KMS-11 (cell line): ENCODE data around the gene HOXA4.

ENCODE experiments used
- H2AFZ ChIP-seq: fragments of 200-600 bp; sonication (generic); 2 replicates; pipeline ENCODE4 v1.6.1; 2016; ENCODE audit warnings: antibody characterized with exemption, mixed run types, low read depth
- H3K27ac ChIP-seq: fragments of 200-600 bp; sonication (generic); 2 replicates; pipeline ENCODE4 v1.6.1; 2016; ENCODE audit warnings: mild to moderate bottlenecking, mixed run types
- H3K27me3 ChIP-seq: fragments of 200-600 bp; sonication (generic); 2 replicates; pipeline ENCODE4 v1.6.1; 2017; ENCODE audit warnings: mild to moderate bottlenecking, low read depth, mixed run types, moderate library complexity; ENCODE audit not compliant: insufficient read depth
- H3K36me3 ChIP-seq: fragments of 200-600 bp; sonication (generic); 2 replicates; pipeline ENCODE4 v1.6.1; 2017; ENCODE audit warnings: mild to moderate bottlenecking, mixed run types; ENCODE audit not compliant: insufficient read depth
- H3K4me1 ChIP-seq: fragments of 200-600 bp; sonication (generic); 2 replicates; pipeline ENCODE4 v1.6.1; 2016; ENCODE audit warnings: mild to moderate bottlenecking, low read depth, mixed run types; ENCODE audit not compliant: poor library complexity, severe bottlenecking
- H3K4me2 ChIP-seq: fragments of 200-600 bp; sonication (generic); 2 replicates; pipeline ENCODE4 v1.7.0; 2016; ENCODE audit warnings: mild to moderate bottlenecking, mixed run types
- H3K4me3 ChIP-seq: fragments of 200-600 bp; sonication (generic); IDR thresholded peaks from 2 replicates; pipeline ENCODE4 v1.6.1; 2017; ENCODE audit warnings: low read depth, low read length, mixed read lengths; ENCODE audit not compliant: insufficient read depth
- H3K79me2 ChIP-seq: fragments of 200-600 bp; sonication (generic); 2 replicates; pipeline ENCODE4 v1.6.1; 2016; ENCODE audit warnings: low read depth, mixed run types; ENCODE audit not compliant: insufficient read depth
- H3K9ac ChIP-seq: fragments of 200-600 bp; sonication (generic); 2 replicates; pipeline ENCODE4 v1.6.1; 2016; ENCODE audit warnings: mild to moderate bottlenecking, mixed run types
- H4K20me1 ChIP-seq: fragments of 200-600 bp; sonication (generic); 2 replicates; pipeline ENCODE4 v1.6.1; 2016; ENCODE audit warnings: mild to moderate bottlenecking, mixed run types; ENCODE audit not compliant: insufficient read depth
- CTCF ChIP-seq: fragments of 200-600 bp; sonication (generic); conservative IDR thresholded peaks from 2 replicates; pipeline ENCODE4 v1.6.1; 2017; ENCODE audit warnings: low read depth, mild to moderate bottlenecking, antibody characterized with exemption, low read length, moderate library complexity, mixed read lengths

HOXA4 gene

GRCh38 chr7:27097686-27098577 is 32.6 kb downstream of the HOXA4 start:
- Histone ChIP-seq H3K4me2 (peak overlapping the region; percentile 89), H3K4me3 (no peak overlapping the region), H3K27me3 (no peaks in the 10 kb centered on the region), H3K36me3 (no peaks in the 10 kb centered on the region), H3K79me2 (peaks cover 16% of the 10 kb centered on the region), H4K20me1 (no peaks in the 10 kb centered on the region; the same call in 1 of the 2 replicates), H3K4me1 (peaks cover 7% of the 10 kb centered on the region), H2AFZ (0 out of 2 replicates have a peak overlapping the region, but pooled peaks have one; percentile 90), H3K9ac (no peak overlapping the region), H3K27ac (no peak overlapping the region)
- no peak for TF ChIP-seq CTCF

- Histone ChIP-seq H3K4me3 (no peak overlapping the region), H3K27ac (peak overlapping the region; percentile 59), H3K27me3 (no peaks in the 10 kb centered on the region), H3K79me2 (peaks cover 16% of the 10 kb centered on the region), H3K4me1 (peaks cover 7% of the 10 kb centered on the region), H3K9ac (peak overlapping the region; percentile 61; the same call in 1 of the 2 replicates), H4K20me1 (no peaks in the 10 kb centered on the region; the same call in 1 of the 2 replicates), H2AFZ (peak overlapping the region; percentile 90), H3K36me3 (no peaks in the 10 kb centered on the region), H3K4me2 (peak overlapping the region; percentile 89)
- TF ChIP-seq CTCF: no peak
Observed at GRCh38 chr7:27096768-27097514, 33.6 kb downstream of the HOXA4 start.

GRCh38 chr7:27095897-27096767 is 34.4 kb downstream of the HOXA4 start, which contains the start of gene HOXA1:
HOXA1 (minus strand) TSS chr7:27096000; CDS start chr7:27095912, 88 bp downstream.
- H3K4me1 ChIP-seq: peaks cover 7% of the 10 kb centered on the region
- peak within 1 kb of the TSS; percentile 89 for H3K4me2 ChIP-seq
- H2AFZ ChIP-seq: peak within 1 kb of the TSS; percentile 90
- peaks cover 16% of the 10 kb centered on the region for H3K79me2 ChIP-seq
- H3K4me3 ChIP-seq: no peak within 1 kb of the TSS
- H4K20me1 ChIP-seq: no peaks in the 10 kb centered on the region; the same call in 1 of the 2 replicates
- peak within 1 kb of the TSS; percentile 59 for H3K27ac ChIP-seq
- no peaks in the 10 kb centered on the region for H3K27me3 ChIP-seq
- no peak for TF ChIP-seq CTCF
- H3K9ac ChIP-seq: peak within 1 kb of the TSS; percentile 61
- no peaks in the 10 kb centered on the region for H3K36me3 ChIP-seq
